GM13976 (cell line): Measurements from ENCODE around the gene KRTAP13-2.

Experiments used
- DNase-seq: peaks from one replicate; pipeline ENCODE4 v3.0.0; 2012; ENCODE audit warnings: low spot score
- in situ Hi-C: fragments of 300-500 bp; cut with MboI; formaldehyde crosslinking; loops from one replicate; pipeline ENCODE4 v1.12.0; 2022; ENCODE audit warnings: low sequenced_read_pairs, mixed read lengths, inconsistent platforms; ENCODE audit not compliant: unreplicated experiment
- TF ChIP-seq, protein P1 (sequence below): IDR thresholded peaks from 2 replicates; pipeline ENCODE4 v1.5.1; 2012; ENCODE audit warnings: borderline replicate concordance, mild to moderate bottlenecking; ENCODE audit not compliant: insufficient read depth; ENCODE audit errors: extremely low read depth, missing control alignments, control extremely low read depth

KRTAP13-2 gene

GRCh38 chr21:30355906-30356305 lies 16.2 kb downstream of the KRTAP13-2 start:
- TF ChIP-seq, protein P1, sequence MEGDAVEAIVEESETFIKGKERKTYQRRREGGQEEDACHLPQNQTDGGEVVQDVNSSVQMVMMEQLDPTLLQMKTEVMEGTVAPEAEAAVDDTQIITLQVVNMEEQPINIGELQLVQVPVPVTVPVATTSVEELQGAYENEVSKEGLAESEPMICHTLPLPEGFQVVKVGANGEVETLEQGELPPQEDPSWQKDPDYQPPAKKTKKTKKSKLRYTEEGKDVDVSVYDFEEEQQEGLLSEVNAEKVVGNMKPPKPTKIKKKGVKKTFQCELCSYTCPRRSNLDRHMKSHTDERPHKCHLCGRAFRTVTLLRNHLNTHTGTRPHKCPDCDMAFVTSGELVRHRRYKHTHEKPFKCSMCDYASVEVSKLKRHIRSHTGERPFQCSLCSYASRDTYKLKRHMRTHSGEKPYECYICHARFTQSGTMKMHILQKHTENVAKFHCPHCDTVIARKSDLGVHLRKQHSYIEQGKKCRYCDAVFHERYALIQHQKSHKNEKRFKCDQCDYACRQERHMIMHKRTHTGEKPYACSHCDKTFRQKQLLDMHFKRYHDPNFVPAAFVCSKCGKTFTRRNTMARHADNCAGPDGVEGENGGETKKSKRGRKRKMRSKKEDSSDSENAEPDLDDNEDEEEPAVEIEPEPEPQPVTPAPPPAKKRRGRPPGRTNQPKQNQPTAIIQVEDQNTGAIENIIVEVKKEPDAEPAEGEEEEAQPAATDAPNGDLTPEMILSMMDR, result no peak
- in situ Hi-C loops, result no loop called here
- DNase-seq, result no peak

DNA sequence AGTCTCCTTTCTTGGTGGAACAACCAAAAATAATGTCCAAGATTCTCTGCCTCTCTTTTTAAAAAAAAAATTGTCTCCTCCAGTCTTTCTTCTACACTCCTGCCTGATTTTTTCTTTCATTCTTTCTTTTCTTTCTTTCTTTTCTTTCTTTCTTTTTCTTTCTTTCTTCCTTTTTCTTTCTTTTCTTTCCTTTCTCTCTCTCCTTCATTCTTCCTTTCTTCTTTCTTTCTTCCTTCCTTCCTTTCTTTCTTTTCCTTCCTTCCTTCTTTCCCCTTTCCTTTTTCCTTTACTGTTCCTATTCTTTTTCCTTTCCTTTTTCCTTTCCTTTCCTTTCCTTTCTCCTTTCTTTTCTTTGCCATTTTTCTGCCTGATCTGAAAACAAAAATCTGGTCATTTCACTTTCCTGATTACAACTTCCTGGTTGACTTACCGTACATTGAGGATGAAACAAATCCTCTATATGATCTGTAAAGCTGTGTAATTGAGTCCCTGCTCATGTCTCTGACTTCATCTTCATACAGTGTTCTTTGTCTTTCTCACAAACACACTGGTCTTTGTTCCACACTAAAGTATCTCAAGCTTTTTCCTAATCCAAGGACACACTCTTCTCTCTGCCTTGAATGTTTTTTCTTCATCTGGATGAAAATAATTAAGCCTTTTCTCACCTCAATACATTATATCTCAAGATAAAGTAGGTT lies 17.6 kb downstream of the KRTAP13-2 start:
- TF ChIP-seq, protein P1, result no peak
- no peak for DNase-seq
- in situ Hi-C loops, result no loop called here

GRCh38 chr21:30351534-30351933 lies 20.5 kb downstream of the KRTAP13-2 start:
- no peak for DNase-seq
- in situ Hi-C loops, result no loop called here
- TF ChIP-seq, protein P1, result no peak

DNA sequence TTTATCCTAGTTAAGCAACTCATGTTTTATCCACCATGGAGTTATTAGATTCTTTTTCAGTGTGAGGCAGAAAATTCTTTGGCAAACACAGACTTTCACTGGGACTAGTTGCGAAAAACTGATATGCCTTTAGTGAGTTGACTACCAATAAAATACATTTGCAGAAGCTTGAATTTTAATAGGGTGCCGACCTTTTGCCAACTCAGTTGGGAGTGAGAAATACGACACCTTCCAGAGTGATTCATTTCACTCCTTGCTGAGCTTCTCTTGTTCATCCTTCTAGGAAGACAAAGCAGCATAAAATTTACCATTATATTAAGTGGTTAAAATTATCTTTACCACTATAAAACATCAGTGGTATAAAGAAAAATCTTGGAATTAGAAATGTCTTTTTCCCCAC lies 22.5 kb downstream of the KRTAP13-2 start:
- in situ Hi-C loops, result loop anchor here (10.0 kb wide), 1 partner anchor 735 kb away; no protein-coding TSS in a partner anchor
- DNase-seq, result no peak
- TF ChIP-seq, protein P1, result no peak

- TF ChIP-seq, protein P1, result no peak
- in situ Hi-C loops, result loop anchor here (10.0 kb wide), 1 partner anchor 736 kb away; no protein-coding TSS in a partner anchor
- DNase-seq, result no peak
These were observed 23.6 kb downstream of the KRTAP13-2 start, which contains the start of gene KRTAP23-1 for GRCh38 chr21:30348506-30348905. Gene KRTAP23-1 (minus strand): TSS chr21:30348606. CDS start chr21:30348606, 0 bp downstream.

GRCh38 chr21:30345014-30345413 lies 27.1 kb downstream of the KRTAP13-2 start:
- in situ Hi-C loops, result loop anchor here (10.0 kb wide), 1 partner anchor 740 kb away; no protein-coding TSS in a partner anchor
- DNase-seq, result no peak
- TF ChIP-seq, protein P1, result no peak
